Type B pancreatic cell (in vitro differentiated cells): ENCODE results near the gene DTX1. TPM values are rescaled to one million over a fixed set of nuclear protein-coding genes. Genes with fewer than 3 reads are reported as not detected.

Experiments
- DNase-seq: peaks from one replicate; pipeline ENCODE4 v3.0.0; 2021; ENCODE audit warnings: mixed read lengths; ENCODE audit not compliant: unreplicated experiment; ENCODE audit errors: extremely low spot score
- H3K27ac Mint-ChIP-seq: 2 replicates; pipeline ENCODE4 v1.8.0; 2021; ENCODE audit warnings: mild to moderate bottlenecking, mixed read lengths
- H3K27me3 Mint-ChIP-seq: 2 replicates; pipeline ENCODE4 v1.8.0; 2021; ENCODE audit warnings: mixed read lengths
- H3K36me3 Mint-ChIP-seq: 2 replicates; pipeline ENCODE4 v1.8.0; 2021; ENCODE audit warnings: mixed read lengths
- H3K4me1 Mint-ChIP-seq: one replicate; pipeline ENCODE4 v1.8.0; 2021; ENCODE audit warnings: mixed read lengths; ENCODE audit not compliant: unreplicated experiment
- H3K4me3 Mint-ChIP-seq: 2 replicates; pipeline ENCODE4 v1.8.0; 2021; ENCODE audit warnings: mild to moderate bottlenecking, mixed read lengths
- H3K9me3 Mint-ChIP-seq: 2 replicates; pipeline ENCODE4 v1.8.0; 2021; ENCODE audit warnings: mixed read lengths
- long read RNA-seq: library from polyadenylated mRNA; unstranded; transcript quantifications from one replicate; pipeline ENCODE4 v2.0.0, GENCODE V29; 2020
- total RNA-seq: library from RNA; stranded (reverse); gene quantifications from 2 replicates; pipeline ENCODE4 v1.2.1, GENCODE V29; 2021; ENCODE audit warnings: low replicate concordance
- TF ChIP-seq, protein P1 (sequence below): fragments of 200-600 bp; sonication (generic); conservative IDR thresholded peaks from 2 replicates; pipeline ENCODE4 v1.5.0; 2021; ENCODE audit warnings: antibody characterized with exemption, mild to moderate bottlenecking

Gene DTX1
- 1.4 and 2.4 TPM in 2 replicates for total RNA-seq
- long read RNA-seq: 0 reads

DNA sequence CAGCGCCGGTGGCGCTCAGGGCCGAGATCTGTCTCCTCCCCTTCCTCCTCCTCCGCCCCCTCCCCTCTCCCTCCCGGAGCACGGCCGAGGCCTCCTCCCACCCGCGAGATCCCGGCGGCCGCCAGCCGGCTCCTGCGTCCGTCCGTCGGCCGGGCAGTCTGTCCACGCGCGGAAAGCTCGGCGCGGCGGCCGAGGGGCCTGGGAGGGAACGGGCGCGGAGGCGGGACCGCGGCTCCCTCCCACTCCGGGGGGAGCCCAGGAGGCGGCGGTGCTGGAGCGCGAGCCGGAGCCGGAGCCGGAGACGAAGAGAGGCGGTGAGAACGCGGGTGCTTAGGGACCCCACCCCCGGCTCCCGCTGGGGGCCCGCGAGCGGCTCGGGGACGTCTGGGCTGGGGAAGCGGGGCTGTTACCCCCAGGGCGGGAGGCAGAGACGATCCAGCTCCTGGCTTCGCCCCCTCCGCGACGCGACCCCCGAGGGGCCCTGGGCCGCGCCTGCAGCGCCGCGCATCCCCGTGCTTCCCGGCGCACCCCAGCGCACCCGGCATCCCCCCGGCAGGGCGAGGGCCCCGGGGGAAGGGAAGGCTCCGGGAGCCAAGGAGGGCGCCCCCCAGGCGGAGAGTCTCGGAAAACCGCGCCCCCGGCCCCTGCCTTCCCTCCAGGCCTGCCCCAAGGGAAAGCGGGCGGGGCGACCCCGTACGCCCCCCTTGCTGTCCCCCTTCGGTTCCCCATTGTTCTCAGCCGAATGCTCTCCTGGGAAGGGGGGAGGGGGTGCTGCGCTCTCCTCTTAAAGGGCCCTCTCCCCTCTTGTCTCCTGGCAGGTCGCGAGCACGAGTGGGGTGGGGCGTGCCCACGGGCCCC lies at the start of gene DTX1:
TSS of gene DTX1 (plus strand) at position 100 of the 858 bp plus-strand sequence. CDS start 1,463 bp downstream, outside the sequence.
- Mint-ChIP-seq H3K9me3 (no peaks in the 10 kb centered on the region), H3K27me3 (peaks cover 52% of the 10 kb centered on the region), H3K4me1 (no peaks in the 10 kb centered on the region), H3K4me3 (peak within 1 kb of the TSS; percentile 66), H3K36me3 (no peaks in the 10 kb centered on the region), H3K27ac (no peak within 1 kb of the TSS)
- no peak for DNase-seq
- TF ChIP-seq, protein P1, sequence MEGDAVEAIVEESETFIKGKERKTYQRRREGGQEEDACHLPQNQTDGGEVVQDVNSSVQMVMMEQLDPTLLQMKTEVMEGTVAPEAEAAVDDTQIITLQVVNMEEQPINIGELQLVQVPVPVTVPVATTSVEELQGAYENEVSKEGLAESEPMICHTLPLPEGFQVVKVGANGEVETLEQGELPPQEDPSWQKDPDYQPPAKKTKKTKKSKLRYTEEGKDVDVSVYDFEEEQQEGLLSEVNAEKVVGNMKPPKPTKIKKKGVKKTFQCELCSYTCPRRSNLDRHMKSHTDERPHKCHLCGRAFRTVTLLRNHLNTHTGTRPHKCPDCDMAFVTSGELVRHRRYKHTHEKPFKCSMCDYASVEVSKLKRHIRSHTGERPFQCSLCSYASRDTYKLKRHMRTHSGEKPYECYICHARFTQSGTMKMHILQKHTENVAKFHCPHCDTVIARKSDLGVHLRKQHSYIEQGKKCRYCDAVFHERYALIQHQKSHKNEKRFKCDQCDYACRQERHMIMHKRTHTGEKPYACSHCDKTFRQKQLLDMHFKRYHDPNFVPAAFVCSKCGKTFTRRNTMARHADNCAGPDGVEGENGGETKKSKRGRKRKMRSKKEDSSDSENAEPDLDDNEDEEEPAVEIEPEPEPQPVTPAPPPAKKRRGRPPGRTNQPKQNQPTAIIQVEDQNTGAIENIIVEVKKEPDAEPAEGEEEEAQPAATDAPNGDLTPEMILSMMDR: no peak

DNA sequence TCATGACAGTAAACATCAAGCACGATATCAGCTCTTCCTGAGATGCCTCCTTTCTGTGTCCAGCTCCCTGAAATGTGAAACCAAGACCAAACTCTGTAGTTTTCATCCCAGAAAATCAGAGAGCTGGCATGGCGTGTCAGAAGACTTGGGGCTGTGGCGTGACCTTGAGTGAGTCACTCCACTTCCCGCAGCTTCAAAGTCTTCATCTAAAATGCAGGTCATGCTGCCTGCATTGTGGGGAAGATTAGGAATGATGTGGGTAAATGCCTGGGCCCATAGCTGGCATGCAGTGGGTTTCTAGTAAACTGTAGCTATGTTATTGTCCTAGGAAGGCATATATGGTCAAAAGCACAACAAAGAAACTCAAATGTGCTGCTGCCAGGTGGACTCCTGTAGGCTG lies 49.4 kb upstream of the DTX1 start:
- no peak overlapping the region for H3K27ac Mint-ChIP-seq
- H3K4me3 Mint-ChIP-seq: no peak overlapping the region
- no peaks in the 10 kb centered on the region for H3K4me1 Mint-ChIP-seq
- DNase-seq: no peak
- TF ChIP-seq, protein P1: no peak
- H3K9me3 Mint-ChIP-seq: peaks cover 4% of the 10 kb centered on the region
- no peaks in the 10 kb centered on the region for H3K36me3 Mint-ChIP-seq
- H3K27me3 Mint-ChIP-seq: peaks cover 57% of the 10 kb centered on the region

DNA sequence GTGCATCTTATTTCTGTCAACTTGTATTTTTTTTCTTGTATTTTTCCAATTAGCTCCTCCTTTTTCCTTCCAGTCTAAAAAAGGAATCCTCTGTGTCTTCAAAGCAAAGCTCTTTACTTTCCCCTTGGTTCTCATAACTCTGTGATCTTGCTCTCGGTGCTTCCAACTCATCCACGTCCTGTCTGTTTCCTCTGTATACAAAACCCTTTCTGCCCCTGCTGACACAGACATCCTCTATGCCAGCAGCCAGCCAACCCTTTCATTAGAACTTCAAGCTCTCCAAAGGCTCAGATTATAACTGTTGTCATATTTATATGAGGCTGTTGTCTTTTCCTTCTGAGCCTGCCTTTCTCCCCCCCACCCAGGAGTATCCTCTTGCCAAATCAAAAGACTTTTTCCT lies 45.8 kb upstream of the DTX1 start:
- TF ChIP-seq, protein P1: no peak
- H3K27me3 Mint-ChIP-seq: peaks cover 42% of the 10 kb centered on the region

DNA sequence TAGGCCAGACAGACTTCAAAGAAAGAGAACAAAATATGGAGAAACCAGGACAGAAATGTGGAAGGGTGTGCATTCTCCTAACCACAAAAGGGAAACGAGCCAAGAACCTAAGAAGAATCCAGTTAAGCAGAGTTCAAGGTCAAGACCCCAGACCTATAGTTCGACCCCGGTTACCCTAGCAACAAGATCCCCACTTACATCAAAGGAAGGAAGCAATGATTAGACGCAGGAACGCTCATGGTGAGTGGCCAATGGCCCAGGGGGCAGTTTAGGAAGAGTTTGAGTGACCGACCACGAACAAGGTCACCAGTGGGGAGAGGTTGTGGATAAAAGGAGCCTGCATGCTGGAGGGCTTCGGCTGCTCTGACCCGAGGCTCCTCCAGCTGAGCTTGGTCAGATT lies 42.0 kb upstream of the DTX1 start:
- Mint-ChIP-seq H3K4me1 (no peaks in the 10 kb centered on the region), H3K27me3 (peaks cover 21% of the 10 kb centered on the region), H3K4me3 (no peak overlapping the region), H3K9me3 (peaks cover 4% of the 10 kb centered on the region), H3K27ac (no peak overlapping the region), H3K36me3 (no peaks in the 10 kb centered on the region)
- DNase-seq: no peak
- TF ChIP-seq, protein P1: no peak

More for the DNA sequence above, 45.8 kb upstream of the DTX1 start:
- Mint-ChIP-seq H3K4me1 (no peaks in the 10 kb centered on the region), H3K4me3 (no peak overlapping the region), H3K9me3 (peaks cover 4% of the 10 kb centered on the region), H3K27ac (no peak overlapping the region), H3K36me3 (no peaks in the 10 kb centered on the region)
- DNase-seq: no peak

DNA sequence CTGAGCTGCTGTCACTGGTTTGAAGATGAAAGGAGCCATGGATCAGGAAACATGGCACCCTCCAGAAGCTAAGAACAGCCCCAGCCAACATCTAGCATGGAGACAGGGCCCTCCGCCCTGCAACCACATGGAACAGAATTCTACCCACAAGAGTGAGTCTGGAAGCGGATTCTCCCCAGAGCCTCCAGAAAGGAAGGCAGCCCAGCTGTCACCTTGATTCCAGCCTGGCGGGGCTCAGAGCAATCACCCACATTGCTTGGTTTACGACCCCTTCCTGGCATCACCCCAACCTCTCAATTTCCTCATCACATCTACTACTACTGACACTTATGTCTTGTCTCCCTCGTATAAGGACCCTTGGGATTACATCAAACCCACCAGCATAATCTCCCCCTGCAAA lies 39.7 kb upstream of the DTX1 start:
- TF ChIP-seq, protein P1: no peak
- Mint-ChIP-seq H3K9me3 (peaks cover under 1% of the 10 kb centered on the region), H3K4me3 (no peak overlapping the region), H3K4me1 (no peaks in the 10 kb centered on the region), H3K27me3 (peaks cover 19% of the 10 kb centered on the region), H3K36me3 (no peaks in the 10 kb centered on the region), H3K27ac (no peak overlapping the region)
- DNase-seq: no peak
